ENCODE data around the gene TAS1R1.
"Not testable (repeated sequence)": the region's sequence is repeated elsewhere in the genome, so short reads cannot be mapped to it uniquely, and the experiment has no call there.

Gene TAS1R1

GRCh38 chr1:6521536-6521935 is 33.6 kb upstream of the TAS1R1 start:
- DNase-seq (ENCODE audit: low spot score): no peak

- DNase-seq (ENCODE audit: low spot score): peak; percentile 70
These were observed 31.5 kb upstream of the TAS1R1 start for GRCh38 chr1:6523566-6523965.

GRCh38 chr1:6526316-6526715 is 28.8 kb upstream of the TAS1R1 start:
- no peak for DNase-seq (ENCODE audit: low spot score)

GRCh38 chr1:6528492-6528891 is 26.6 kb upstream of the TAS1R1 start:
- DNase-seq (ENCODE audit: low spot score): no peak

- no peak for DNase-seq (ENCODE audit: low spot score)
These were observed 24.5 kb upstream of the TAS1R1 start for GRCh38 chr1:6530504-6531160.

- DNase-seq (ENCODE audit: low spot score): no peak
These were observed 23.1 kb upstream of the TAS1R1 start for GRCh38 chr1:6531996-6532395.

- DNase-seq (ENCODE audit: low spot score): no peak
These were observed 20.8 kb upstream of the TAS1R1 start for GRCh38 chr1:6534248-6534822.

- no peak for DNase-seq (ENCODE audit: low spot score)
These were observed 19.9 kb upstream of the TAS1R1 start for GRCh38 chr1:6535214-6535613.

GRCh38 chr1:6536291-6536690 is 18.8 kb upstream of the TAS1R1 start:
- no peak for DNase-seq (ENCODE audit: low spot score)

GRCh38 chr1:6538956-6539355 is 16.2 kb upstream of the TAS1R1 start:
- DNase-seq (ENCODE audit: low spot score): no peak

GRCh38 chr1:6544831-6545230 is 10.3 kb upstream of the TAS1R1 start:
- no peak for DNase-seq (ENCODE audit: low spot score)

- no peak for DNase-seq (ENCODE audit: low spot score)
These were observed 9.6 kb upstream of the TAS1R1 start for GRCh38 chr1:6545276-6546112.

- DNase-seq (ENCODE audit: low spot score): no peak
These were observed 8.8 kb upstream of the TAS1R1 start for GRCh38 chr1:6546326-6546725.

GRCh38 chr1:6547301-6547700 is 7.8 kb upstream of the TAS1R1 start:
- DNase-seq (ENCODE audit: low spot score): no peak

- DNase-seq (ENCODE audit: low spot score): peak; percentile 98
These were observed 838 bp upstream of the TAS1R1 start, which contains the start of gene NOL9 for GRCh38 chr1:6554031-6554906. NOL9 (minus strand) TSS chr1:6554513; CDS start chr1:6554502, 11 bp downstream.

- DNase-seq (ENCODE audit: low spot score): no peak
These were observed 2.5 kb downstream of the TAS1R1 start for GRCh38 chr1:6557597-6557996.

GRCh38 chr1:6559161-6559560 is 4.1 kb downstream of the TAS1R1 start:
- not testable (repeated sequence) for DNase-seq (ENCODE audit: low spot score)

GRCh38 chr1:6560267-6560666 is 5.2 kb downstream of the TAS1R1 start:
- DNase-seq (ENCODE audit: low spot score): peak; percentile 62

- DNase-seq (ENCODE audit: low spot score): no peak
These were observed 13.9 kb downstream of the TAS1R1 start for GRCh38 chr1:6569033-6569432.

GRCh38 chr1:6570100-6570499 is 15.0 kb downstream of the TAS1R1 start:
- DNase-seq (ENCODE audit: low spot score): peak; percentile 80

- no peak for DNase-seq (ENCODE audit: low spot score)
These were observed 15.9 kb downstream of the TAS1R1 start for GRCh38 chr1:6570987-6571386.
